ENCODE data around the gene POLE.
A peak's percentile ranks its signal among the peaks of the same experiment; 100 is the strongest.
"Not testable (repeated sequence)": the region's sequence is repeated elsewhere in the genome, so short reads cannot be mapped to it uniquely, and the experiment has no call there.

Gene POLE

DNA sequence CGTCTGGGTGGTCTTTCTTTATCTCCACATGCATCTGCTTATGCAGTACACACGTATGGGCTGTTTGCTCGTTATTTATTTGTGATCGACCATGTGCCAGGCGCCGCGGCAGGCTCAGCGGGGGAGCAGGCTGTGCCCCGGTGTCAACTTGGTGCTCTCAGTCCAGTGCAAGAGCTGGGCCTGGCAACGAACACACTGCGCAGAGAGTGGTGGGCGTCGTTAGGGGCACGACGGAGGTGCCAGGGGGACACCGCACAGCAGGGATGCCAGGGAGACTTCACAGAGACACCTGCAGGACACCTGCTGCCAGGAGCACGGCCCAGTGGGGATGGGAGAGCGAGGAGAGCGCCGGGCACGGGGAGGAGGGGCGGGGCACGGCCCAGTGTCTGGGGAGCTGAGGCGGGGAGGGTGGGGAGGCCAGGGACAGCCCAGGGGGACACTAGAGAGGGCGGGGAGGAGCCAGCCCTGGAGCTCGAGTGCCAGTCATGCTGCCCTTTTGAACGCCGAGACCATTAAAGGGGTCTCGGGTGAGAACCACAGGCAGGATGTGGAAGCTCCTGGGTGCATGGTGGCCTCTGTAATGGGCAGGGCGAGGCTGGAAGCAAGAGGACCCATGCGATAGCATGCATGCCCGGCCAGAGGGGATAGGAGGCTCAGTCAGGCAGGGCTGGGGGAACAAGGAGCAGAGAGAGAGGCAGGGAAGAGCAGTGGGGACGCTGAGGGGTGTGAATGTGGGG, 76.1 kb downstream of the POLE start:
- DNase-seq, result no peak

- no peak for DNase-seq
Measured at GRCh38 chr12:132610051-132610759, 76.9 kb downstream of the POLE start, which contains the start of gene LRCOL1. TSS of gene LRCOL1 (minus strand) at chr12:132610582. CDS start at chr12:132606251, 4,331 bp downstream.

GRCh38 chr12:132608231-132609171, 78.6 kb downstream of the POLE start:
- DNase-seq, result no peak

GRCh38 chr12:132606927-132607326, 80.2 kb downstream of the POLE start:
- DNase-seq, result no peak

DNA sequence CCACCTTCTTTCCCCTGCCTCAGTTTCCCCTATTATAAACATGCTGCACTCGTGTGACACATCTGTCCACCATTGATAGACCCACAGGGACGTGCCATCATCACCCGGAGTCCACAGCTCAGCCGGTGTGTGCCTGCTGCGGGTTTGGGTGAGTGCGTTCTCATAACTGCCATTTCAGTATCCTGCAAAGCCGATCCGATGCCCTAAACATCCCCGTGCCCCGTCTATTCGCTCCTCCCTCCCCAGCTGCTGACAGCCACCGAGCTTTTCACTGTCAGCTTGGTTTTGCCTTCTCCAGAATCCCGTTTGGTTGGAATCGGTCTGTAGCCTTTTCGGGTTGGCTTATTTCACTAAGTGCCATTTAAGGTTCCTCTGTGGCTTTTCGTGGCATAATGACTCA, 80.7 kb downstream of the POLE start:
- DNase-seq, result no peak

DNA sequence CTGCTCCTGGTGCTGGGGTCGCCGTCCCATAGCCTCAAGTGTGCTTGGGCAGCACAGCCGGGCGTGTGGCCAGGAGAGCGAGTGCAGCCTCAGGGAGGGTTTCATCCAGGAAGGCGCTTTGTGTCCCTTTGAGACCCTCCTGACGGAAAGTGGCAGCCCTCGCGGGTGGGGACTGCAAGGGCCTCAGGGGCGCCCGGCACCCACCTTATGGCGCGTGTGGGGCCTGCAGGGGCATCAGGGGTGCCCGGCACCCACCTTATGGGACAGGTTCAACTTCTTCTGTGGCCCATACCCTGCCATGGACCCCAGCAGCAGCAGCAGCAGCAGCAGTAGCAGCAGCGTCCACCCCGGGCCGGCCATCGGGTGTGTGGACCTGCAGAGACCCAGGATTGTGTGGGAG, 81.2 kb downstream of the POLE start:
- DNase-seq, result no peak

DNA sequence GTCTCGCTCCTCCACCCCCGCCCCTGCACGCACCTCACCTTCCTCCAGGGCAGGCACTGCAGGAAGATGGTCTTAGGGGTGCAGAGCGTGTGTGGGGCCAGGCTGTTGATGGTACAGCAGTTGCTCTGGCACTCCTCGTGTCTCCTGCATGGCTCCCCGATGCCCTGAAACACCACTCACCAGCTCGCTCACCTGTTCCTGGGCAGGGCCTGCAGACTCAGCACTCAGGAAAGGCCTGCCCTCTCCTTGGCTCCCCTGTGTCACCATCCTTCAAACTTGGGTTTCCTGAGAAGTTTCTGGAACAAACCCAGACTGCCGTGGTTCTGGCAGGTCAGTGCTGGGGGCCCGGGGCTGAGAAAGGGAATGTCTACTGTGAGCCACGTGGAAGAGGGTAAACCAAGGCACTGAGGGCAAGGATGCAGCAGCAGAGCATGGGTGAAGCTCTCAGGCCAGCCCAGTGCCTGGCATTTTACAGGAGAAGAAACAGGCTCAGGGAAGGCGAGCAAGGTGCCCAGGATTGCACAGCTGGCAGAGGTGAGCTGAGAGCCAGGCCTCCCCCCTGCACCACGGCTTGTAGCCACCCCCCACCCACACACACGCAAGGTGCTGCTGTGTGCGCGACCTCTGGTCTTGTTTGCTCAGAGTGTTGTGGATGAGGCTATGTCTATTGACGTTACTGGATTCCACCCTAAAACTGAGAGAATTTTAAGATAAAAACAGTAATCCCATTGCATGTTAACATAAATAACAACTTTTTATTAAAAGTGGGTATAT, 82.3 kb downstream of the POLE start:
- DNase-seq, result peak; percentile 37

- DNase-seq, result no peak
Measured at GRCh38 chr12:132604151-132604618, 83.0 kb downstream of the POLE start.

- DNase-seq, result no peak
Measured at GRCh38 chr12:132603240-132604150, 83.6 kb downstream of the POLE start.

GRCh38 chr12:132602572-132603239, 84.4 kb downstream of the POLE start:
- DNase-seq, result no peak

GRCh38 chr12:132601171-132601883, 85.8 kb downstream of the POLE start:
- no peak for DNase-seq

DNA sequence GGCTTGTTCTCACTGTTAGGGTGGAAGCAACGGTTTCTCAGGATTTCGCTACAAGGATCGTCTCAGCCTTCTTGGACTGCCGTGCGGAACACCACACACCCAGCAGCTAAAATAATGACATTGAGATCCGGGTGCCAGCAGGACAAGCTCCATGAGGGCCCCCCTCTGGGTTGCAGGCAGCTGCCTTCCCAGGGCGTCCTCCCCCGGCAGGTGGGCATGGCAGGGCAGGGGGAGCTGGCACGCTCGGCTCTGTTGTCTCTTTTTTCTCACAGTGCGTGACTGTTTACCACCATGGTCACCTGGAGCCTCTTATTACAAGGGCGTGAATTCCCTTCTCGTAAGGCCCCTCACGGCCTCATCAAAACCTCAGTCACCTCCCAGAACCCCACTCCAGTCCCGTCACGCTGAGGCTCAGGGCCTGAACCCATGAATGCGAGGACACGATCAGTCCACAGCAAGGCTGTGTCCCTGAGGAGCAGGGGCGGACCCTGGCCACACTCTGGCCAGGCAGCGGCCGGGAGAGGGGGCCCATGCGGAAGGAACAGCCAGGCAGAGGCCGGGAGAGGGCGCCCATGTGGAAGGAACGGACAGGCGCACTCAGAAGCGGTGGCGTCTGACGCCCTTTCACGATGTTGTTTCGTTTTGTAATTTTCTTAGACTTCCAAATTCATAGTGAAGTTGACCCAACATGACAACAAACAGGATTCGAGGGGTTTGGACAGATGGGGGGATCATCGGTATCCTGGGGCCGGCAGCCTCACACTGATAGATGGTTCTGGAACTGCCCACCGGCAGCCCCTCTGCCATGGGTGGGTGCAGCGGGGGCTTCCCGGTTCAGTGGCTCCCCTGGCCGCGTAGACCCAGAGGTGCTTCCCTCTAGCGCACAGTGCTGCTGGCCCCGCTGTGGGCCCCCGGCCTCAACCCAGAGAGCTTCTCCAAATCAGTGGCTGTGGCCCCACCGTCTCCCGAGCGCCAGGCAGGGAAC, 86.8 kb downstream of the POLE start:
- peak; percentile 74 for DNase-seq

DNA sequence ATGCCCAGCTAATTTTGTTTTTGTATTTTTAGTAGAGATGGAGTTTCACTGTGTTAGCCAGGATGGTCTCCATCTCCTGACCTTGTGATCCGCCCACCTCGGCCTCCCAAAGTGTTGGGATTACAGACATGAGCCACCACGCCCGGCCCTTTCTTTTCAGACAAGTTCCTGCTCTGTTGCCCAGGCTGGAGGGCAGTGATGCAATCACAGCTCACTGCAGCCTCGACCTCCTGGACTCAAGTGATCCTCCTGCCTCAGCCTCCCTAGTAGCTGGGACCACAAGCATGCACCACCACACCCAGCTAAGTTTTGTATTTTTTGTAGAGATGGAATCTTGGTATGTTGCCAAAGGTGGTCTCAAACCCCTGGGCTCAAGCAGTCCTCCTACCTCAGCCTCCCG, 87.6 kb downstream of the POLE start:
- not testable (repeated sequence) for DNase-seq

DNA sequence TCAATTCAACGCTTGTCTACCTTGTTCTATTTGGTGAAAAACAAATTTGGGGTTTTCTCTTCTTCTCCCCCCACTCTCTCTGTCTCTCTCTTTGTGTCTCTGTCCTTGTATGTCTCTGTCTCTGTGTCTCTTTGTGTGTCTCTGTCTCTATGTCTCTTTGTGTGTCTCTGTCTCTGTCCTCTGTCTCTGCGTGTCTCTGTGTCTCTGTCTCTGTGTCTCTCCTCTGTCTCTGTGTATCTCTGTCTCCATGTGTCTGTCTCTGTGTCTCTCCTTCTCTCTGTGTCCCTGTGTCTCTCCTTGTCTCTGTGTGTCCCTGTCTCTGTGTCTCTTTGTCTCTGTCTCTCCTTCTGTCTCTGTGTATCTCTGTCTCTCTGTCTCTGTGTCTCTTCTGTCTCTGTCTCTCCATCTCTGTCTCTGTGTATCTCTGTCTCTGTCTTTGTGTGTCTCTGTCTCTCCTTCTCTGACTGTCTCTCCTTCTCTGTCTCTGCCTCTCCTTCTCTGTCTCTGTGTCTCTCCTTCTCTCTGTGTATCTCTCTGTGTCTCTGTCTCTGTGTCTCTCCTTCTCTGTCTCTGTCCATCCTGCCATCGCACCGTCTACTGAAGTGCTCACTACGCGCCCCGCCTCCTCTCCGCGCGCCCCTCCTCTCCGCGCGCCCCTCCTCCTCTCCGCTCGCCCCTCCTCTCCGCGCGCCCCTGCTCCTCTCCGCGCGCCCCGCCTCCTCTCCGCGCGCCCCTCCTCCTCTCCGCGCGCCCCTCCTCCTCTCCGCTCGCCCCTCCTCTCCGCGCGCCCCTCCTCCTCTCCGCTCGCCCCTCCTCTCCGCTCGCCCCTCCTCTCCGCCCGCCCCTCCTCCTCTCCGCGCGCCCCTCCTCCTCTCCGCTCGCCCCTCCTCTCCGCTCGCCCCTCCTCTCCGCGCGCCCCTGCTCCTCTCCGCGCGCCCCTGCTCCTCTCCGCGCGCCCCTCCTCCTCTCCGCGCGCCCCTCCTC, 89.5 kb downstream of the POLE start:
- DNase-seq, result peak; percentile 27

- no peak for DNase-seq
Measured at GRCh38 chr12:132596016-132596415, 91.1 kb downstream of the POLE start.

DNA sequence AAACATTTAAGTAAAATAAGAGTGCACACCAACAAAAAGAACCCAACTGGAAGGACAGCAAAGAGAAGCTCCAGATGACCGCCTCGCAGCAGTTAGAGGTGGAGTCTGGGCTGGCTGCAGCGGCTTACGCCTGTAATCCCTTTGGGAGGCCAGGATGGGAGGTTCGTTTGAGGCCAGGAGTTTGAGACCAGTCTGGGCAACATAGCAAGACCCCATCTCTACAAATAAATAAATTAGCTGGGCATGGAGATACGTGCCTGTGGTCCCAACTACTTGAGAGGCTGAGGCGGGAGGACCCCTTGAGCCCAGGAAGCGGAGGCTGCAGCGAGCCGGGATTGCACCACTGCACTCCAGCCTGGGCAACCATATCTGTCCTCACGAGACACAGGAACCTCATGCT, 92.0 kb downstream of the POLE start:
- DNase-seq, result no peak

DNA sequence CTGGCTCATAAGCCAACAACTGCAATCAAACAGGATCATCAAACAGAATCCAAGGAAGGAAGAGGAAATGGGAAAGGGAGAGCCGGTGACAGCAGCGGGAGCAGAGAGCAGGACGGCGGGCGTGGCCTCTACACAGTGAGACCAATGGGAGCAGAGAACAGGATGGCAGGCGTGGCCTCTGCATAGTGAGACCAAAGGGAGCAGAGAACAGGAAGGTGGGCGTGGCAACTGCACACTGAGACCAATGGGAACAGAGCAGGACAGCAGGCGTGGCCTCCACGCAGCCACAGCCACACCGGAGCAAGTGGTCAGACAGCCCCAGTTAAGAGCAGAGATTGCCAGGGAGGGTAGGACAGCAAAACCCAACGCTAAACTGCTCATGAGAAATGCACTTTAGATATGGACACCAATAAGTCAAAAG, 93.2 kb downstream of the POLE start:
- peak; percentile 61 for DNase-seq
